GM21576 (cell line): ENCODE data around the gene ZNF311.
"Not testable (repeated sequence)": the region's sequence is repeated elsewhere in the genome, so short reads cannot be mapped to it uniquely, and the experiment has no call there.

ENCODE experiments used
- ATAC-seq: cut with Tn5 transposase; IDR thresholded peaks from one replicate; pipeline ENCODE4 v1.9.1; 2021; ENCODE audit warnings: mild to moderate bottlenecking, moderate library complexity; ENCODE audit not compliant: unreplicated experiment

ZNF311 gene

DNA sequence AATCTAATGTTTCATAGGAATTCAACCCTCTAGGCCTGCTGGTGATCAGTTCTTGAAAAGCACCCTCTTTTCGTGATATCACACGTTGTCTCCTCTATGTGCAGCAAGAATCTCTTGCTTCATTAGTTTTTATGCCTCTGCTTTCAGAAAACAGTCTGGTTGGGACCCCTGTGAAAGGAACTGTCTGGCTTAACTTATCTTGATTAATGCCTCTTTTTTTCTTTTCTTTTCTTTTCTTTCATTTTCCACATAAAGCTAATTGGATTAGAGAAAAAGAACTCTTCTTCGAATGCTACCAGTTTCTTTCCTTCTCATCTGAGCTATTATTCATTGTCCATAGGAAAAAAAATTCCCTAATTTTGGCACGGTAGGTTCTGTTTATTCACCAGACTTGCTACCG is 21.3 kb downstream of the ZNF311 start:
- ATAC-seq: no peak

DNA sequence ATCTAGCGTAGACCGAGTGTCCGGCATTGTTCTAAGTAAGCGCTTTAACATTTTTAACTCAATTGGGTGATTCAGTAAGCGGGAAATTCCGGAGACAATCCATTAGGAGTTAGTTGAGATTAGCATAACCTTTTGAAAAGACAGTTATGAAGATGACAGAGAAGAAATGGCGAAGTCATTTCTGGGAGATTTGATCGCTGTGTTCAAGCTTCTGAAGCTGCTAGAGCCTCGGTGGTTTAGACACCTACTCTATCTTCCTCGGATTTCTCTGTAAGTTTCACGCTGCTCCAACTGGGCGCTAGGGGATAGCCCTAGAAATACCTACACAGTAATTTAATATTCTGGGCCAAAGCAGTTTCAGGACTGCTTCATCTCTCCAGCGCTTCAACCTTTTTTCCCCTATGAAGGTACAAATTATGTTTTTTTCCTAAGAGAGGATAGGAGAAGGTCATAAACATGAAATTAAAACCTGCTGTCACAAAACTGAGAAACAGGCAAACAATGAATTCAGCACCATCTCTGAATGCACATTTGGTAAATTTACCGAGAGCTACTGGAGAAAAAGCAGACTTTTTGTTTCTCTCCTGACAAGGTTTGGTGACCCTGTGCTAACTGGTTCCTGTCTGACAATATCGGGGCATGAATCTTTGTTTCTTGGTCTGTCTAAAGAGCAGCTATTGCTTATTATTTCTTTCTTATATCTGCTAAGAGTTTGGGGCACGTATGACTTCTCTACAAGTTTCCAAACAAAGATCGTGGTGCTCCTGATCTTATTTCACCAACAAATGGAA is 22.4 kb downstream of the ZNF311 start:
- ATAC-seq: no peak

DNA sequence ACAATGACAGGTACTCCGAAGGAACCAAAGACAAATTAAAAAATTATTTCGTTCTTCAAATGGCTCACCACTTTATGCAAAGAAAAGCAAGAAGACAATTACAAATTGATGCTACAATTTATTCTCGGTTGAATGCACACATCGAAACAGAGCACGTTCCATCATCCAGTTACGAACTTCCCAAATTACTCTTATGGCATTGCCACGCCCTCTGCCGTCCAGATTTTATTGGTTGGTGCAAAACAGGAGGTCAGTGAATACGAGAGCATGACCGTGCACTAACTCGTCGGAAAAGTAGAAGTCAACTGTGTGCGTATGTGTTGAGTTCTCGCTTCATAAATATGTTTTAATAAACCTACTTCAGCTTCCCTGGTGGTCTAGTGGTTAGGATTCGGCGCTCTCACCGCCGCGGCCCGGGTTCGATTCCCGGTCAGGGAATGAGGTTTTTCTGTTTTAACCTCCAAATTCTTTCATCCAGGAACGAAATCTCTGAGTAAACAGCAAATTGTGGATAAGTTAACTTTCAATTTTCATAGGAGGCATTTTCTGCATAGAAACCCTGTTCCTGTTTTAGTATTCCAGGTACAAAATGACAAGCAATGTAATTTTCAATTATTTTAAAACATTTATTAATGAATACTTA is 23.2 kb downstream of the ZNF311 start:
- peak; percentile 37 for ATAC-seq

DNA sequence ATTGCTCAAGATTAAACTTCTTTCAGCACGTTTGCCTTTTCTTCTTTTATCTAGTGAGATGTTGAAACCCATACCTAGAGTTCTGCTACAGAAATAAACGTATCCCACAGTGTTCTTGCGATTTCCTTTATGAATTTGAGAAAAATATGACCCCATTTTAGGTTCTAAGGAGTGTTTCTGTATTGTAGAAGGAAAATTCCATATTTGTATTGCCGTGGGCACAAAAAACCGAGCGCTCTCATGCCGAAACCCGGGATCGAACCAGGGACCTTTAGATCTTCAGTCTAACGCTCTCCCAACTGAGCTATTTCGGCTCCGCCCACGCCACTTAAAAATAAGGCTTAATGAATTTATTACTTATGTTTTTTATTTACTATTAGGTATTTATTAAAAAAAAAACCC is 23.7 kb downstream of the ZNF311 start:
- ATAC-seq: peak; percentile 25

DNA sequence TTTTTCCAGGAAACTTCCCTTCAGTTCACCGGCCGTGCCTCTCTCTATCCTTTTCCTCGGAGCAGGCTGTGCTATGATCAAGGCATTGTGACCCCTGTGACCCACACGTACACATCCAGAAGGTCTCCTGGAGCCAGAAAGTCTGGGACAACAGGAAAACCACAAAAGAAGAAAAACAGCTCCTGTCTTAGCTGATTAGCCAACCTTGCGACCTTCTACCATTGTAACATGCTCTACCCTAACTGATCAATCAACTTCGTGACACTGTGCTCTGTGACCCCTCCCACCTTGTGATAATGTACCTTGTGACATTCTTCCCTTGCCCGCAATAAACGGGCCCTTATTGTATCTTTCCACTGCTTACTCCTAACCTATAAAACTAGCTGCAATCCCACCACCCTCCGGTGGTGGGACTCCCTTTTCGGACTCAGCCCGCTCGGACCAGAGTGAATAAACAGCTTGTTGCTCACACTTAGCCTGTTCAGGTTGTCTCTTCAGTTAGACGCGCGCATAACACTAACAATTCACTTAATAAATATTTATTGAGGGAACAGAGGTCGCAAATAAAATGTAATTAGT is 24.2 kb downstream of the ZNF311 start:
- no peak for ATAC-seq

DNA sequence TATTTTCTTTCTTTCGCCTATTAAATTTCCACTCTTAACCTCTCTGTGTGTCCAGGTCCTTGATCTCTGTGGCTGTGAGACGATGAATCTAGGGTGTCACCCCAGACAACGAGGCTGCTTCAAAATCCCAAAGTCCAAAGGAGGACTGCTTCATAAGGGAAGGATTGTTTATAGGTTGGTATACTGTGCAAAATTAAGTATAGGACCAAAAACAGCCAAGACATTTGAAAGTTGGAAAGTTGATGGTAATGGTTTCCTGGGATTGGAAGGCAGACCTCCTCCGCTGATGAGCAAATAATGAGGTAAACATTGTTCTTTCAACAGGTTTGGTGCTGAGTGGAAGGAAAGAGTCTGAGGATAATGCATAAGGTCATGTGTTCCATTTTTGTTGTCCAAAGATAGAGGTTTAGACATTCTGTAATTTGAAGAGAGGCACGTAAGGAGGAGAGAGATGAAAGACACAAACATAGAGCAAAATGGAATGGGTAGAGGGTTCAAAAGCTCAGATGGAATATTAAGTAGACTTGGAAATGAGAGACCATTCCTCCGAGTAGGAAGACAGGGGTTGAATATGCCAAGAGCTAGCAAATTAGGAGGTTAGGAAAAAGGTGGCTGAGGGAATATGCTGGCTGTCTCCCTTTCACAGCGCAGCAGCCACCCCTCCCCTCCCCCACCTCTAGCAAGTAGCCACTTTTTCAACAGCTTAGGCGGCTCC is 24.8 kb downstream of the ZNF311 start:
- ATAC-seq: no peak

DNA sequence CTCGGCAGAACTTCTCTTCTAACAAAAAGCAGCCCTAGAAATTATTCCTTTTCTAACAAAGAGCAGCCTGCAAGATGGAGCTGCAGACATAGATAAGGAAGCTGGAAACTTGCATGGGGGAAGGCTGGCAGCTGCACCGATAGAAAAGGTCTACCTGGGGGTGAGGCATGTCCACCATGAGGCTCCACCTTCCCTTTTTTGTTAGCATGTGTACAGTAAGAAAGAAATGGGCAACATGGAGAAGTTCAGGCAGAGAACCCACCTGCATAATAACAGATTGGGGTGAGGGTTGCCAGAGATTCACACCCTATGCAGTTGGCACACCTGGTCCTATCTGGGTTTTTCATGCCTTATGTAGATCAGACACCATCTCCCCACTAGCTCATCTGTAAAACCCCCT is 25.4 kb downstream of the ZNF311 start:
- ATAC-seq: no peak

DNA sequence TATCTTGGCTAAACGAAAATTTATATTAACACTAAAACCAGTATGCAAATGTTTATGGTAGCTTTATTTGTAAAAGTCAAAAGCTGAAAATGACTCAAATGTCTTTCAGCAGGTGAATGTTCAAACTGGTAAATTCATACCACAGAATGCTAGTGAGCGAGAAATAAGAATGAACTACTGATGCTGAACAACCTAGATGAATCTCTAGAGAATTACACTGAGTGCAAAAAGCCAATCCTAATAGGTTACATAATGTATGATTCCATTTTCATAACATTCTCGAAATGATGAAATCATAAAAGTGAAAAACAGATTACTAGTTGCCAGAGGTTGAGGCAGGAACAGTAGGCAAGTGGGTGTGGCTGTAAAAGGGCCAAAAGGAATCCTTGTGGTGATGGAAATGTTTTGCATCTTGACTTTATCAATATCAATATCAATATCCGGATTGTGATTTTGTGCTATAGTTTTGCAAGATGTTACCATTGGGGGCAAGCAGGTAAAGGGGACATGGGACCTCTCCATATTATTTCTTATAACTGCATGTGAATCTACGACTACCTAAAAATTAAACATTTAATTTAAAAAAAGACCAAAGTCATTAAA is 26.1 kb downstream of the ZNF311 start:
- ATAC-seq: no peak

DNA sequence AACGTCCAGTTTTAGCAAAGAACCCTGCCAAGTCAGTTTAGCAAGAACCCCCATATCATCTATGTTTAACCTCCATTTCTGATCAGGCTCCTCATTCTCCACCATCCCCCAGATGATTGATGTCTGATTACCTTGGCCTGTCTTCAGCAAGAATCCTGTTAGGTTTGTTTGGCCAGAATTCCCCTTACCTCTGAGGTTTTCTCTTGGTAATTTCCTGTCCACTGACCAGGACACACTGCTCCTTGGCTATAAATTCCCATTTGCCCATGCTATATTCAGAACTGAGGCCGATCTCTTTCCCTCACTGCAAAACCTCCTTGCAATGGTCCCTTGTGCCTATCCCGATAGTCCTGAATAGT is 27.0 kb downstream of the ZNF311 start:
- no peak for ATAC-seq

DNA sequence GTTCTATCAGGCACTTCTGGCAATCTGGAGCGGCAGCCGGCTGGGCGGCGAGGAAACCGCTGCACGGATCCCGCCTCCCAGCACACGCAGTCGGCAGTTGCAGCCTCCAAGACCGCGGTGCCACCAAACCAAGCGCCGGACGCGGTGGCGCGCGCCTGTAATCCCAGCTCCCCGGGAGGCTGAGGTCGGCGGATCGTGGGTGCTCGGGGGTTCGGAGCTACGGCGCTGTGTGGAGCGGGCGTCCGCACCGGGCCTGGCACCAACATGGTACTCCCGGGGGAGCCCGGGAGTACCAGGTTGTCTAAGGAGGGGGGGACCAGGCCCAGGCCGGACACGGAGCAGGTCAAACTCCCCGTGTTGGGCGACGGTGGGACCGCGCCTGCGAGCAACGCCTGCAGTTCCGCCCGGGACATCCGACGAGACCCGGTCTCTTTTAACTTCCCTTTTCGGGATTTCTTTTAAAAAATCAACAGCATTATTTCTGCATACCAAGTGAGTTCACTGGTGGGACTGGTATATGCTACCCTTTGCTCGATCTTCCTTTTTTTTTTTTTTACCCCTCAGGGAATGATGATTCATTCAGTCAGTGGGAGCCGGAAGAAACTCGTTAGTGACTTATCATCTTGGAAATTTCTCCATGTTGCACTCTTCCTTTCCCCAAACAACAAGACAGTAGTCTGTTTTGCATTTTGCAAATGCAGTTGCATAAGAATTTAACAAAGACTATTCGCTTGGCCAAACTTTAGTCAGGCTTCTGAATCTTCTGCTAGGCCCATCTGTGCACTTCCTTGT is 27.6 kb downstream of the ZNF311 start:
- no peak for ATAC-seq

DNA sequence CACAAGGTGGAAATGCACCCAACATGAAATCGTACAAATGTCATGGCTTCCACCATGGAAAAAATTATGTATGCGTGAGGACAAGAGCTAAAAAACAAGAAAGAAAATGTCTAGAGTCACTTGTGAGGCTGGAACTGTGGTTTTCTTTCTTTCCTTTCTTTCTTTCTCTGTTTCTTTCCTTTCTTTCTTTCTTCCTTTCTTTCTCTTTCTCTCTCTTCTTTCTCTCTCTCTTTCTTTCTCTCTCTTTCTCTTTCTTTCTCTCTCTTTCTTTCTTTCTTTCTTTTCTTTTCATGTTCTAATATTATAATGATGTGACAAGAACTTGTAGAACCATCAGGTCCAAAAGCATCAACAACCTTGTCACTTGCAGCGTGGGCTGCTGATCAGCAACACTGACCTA is 28.4 kb downstream of the ZNF311 start:
- no peak for ATAC-seq

DNA sequence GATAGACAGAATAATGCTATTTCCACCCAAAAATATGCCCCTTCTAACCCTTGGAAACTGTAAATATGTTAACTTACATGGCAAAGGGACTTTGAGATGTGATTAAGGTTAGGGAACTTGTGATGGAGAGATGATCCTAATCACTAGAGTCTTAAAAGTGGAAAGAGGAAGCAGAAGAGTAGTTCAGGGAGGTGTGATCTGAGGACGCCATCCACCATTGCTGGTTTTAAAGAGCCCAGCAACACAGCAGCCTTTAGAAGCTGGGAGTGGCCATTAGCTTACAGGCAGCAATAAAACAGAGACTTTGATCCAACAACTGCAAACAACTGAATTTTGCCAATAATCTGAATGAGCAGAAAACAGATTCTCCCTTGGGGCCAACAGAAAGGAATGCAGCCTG is 30.6 kb downstream of the ZNF311 start:
- no peak for ATAC-seq

DNA sequence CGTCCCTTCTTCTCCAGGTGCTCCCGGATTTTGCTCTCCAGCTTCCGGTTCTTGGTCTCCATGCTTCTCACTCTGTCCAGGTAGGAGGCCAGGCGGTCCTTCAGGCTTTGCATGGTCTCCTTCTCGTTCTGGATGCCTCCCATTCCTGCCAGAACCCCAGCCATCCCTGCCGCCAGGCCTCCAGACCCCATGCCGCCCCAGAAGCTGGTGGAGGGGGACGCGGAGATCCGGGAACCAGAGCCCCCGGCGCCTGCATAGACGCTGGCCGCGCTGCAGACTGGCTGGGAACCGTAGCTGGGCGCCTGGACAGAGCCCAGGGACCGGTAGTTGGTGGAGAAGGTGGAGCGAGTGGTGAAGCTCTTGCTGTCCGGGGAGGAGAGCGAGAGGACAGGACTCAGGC is 35.1 kb downstream of the ZNF311 start:
- ATAC-seq: not testable (repeated sequence)

DNA sequence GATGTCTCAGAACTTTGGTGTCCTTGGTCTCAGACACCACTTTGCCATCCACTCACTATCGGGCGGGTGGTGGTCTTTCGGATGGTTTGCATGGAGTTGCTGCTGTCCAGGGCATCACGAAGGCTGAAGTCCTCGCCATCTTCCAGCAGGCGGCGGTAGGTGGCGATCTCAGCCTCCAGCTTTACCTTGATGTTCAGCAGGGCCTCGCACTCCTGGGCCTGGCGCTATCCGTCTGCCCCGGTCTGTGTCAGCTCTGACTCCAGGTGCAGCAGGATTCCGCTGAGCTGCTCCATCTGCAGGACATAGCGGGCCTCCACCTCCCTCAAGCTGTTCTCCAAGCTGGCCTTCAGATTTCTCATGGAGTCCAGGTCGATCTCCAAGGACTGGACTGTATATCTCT is 36.0 kb downstream of the ZNF311 start:
- ATAC-seq: no peak

DNA sequence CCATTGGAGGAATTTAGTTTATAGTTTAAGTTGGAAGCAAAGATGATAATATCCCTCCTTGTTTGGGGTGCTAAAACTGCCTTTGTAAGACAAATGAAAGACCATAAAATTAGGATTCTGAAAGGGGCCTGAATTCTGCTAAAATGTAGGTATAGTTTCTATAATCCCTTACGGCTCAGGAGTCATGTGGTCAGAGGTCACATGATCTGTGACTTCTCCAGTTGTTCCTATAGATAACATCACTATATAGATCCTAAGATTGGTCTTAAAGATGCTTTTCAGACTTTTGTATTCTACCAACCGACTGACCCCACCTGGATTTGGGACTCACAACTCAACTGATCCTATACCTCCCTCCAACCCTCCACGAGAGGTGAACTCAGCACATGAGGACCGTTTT is 36.6 kb downstream of the ZNF311 start:
- ATAC-seq: no peak

DNA sequence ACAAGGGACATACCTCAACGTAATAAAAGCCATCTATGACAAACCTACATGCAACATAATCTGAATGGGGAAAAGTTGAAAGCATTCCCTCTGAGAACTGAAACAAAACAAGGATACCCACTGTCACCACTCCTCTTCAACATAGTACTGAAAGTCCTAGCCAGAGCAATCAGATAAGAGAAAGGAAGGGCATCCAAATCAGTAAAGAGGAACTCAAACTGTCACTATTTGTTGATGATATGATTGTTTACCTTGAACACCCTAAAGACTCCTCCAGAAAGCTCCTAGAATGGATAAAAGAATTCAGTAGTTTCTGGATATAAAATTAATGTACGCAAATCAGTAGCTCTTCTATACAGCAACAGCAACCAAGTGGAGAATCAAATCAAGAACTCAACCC is 39.4 kb downstream of the ZNF311 start:
- no peak for ATAC-seq

DNA sequence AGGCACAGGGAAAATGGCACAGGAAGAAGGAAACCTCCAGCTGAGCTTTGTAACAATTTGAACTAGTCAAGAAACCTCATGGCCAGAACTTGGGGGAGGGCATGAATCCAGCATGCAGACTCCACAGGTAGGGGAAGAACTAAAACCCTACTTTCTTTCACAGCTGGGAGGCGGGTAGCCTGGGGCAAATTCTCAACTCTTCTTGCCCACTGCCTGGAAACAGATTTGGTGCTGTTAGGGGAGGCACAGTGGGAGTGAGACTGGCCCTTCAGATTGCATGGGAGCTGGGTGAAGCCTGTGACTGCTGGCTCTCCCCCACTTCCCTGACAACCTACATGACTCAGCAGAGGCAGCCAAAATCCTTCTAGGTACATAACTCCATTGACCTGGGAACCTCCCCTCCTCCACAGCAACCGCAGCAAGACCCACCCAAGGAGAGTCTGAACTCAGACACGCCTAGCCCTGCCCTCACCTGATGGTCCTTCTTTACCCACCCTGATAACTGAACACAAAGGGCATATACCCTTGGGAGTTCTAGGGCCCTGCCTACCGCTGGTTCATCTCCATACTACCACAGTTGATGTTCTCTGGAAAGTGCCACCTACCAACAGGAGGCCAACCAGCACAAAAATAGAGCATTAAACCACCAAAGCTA is 44.1 kb downstream of the ZNF311 start:
- ATAC-seq: no peak

DNA sequence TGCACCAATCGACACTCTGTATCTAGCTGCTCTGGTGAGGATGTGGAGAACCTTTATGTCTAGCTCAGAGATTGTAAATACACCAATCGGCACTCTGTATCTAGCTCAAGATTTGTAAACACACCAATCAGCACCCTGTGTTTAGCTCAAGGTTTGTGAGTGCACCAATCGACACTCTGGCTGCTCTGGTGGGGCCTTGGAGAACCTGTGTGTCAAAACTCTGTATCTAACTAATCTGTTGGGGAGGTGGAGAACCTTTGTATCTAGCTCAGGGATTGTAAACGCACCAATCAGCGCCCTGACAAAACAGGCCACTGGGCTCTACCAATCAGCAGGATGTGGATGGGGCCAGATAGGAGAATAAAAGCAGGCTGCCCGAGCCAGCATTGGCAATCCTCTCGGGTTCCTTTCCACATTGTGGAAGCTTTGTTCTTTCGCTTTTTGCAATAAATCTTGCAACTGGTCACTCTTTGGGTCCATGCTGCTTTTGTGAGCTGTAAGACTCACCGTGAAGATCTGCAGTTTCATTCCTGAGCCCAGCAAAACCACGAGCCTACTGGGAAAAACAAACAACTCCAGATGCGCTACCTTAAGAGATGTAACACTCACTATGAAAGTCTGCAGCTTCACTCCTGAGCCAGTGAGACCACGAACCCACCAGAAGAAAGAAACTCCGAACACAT is 46.4 kb downstream of the ZNF311 start:
- ATAC-seq: not testable (repeated sequence)

DNA sequence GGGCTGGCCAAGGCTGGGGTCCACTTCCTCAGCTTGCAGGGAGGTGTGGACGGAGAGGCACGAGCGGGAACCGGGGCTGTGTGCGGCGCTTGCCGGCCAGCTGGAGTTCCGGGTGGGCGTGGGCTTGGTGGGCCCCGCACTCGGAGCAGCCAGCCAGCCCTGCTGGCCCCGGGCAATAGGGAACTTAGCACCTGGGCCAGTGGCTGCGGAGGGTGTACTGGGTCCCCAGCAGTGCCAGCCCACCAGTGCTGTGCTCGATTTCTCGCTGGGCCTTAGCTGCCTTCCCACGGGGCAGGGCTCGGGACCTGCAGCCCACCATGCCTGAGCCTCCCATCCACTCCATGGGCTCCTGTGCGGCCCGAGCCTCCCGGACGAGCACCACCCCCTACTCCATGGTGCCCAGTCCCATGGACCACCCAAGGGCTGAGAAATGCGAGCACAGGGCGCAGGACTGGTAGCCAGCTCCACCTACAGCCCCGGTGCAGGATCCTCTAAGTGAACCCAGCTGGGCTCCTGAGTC is 47.3 kb downstream of the ZNF311 start:
- not testable (repeated sequence) for ATAC-seq
